Stomach (tissue), 4 donors: ENCODE measurements around the gene TMEM221.
A peak's percentile ranks its signal among the peaks of the same experiment; 100 is the strongest.

ENCODE experiments used
- POLR2A ChIP-seq, 4 donors: fragments of 450-650 bp; IDR thresholded peaks; one replicate each; pipeline ENCODE4 v1.6.1; 2016; ENCODE audit warnings: antibody characterized with exemption in 4 of 4, control low read depth in 2 of 4, mild to moderate bottlenecking in 1 of 4, moderate library complexity in 1 of 4
- POLR2AphosphoS5 ChIP-seq, 3 donors: sonication (generic); formaldehyde crosslinking; IDR thresholded peaks; one replicate each; pipeline ENCODE4 v1.6.1; 2016; ENCODE audit warnings: antibody characterized with exemption in 3 of 3
- TF ChIP-seq, protein P1 (sequence below), 7 experiments: fragments of 450-650 bp in 4 of 7; fragments of 200-600 bp in 3 of 7; sonication (generic) in 3 of 7; IDR thresholded peaks; one replicate each; pipeline ENCODE4 v1.5.1; 2016 to 2019; ENCODE audit warnings: antibody characterized with exemption in 7 of 7, control low read depth in 2 of 7, mild to moderate bottlenecking in 1 of 7

DNA sequence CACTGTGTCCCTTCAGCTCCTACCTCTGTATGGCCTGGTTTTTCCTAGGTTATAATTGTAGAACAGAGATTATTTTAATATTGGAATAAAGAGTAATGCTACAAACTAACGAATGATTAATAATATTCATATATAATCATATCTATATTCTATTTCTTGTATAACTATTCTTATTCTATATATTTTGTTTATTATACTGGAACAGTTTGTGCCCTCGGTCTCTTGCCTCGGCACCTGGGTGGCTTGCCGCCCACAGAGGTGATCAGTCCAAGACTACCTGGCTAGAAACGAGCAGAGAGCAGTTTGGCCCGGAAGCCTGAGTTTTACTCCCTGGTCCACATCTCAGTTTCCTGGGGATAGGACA, 18.0 kb upstream of the TMEM221 start:
- TF ChIP-seq, protein P1, sequence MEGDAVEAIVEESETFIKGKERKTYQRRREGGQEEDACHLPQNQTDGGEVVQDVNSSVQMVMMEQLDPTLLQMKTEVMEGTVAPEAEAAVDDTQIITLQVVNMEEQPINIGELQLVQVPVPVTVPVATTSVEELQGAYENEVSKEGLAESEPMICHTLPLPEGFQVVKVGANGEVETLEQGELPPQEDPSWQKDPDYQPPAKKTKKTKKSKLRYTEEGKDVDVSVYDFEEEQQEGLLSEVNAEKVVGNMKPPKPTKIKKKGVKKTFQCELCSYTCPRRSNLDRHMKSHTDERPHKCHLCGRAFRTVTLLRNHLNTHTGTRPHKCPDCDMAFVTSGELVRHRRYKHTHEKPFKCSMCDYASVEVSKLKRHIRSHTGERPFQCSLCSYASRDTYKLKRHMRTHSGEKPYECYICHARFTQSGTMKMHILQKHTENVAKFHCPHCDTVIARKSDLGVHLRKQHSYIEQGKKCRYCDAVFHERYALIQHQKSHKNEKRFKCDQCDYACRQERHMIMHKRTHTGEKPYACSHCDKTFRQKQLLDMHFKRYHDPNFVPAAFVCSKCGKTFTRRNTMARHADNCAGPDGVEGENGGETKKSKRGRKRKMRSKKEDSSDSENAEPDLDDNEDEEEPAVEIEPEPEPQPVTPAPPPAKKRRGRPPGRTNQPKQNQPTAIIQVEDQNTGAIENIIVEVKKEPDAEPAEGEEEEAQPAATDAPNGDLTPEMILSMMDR (IDR thresholded peaks at IDR 0.05): peak in 1 of 7 experiments; percentile 1
- no peak for TF ChIP-seq POLR2AphosphoS5 (IDR thresholded peaks at IDR 0.05)
- TF ChIP-seq POLR2A (IDR thresholded peaks at IDR 0.05): no peak
